Parathyroid adenoma (tissue), 2 donors: ENCODE data around the gene FAM181A.

Source experiments
- H2AFZ ChIP-seq: fragments of 300-600 bp; sonication (generic); one replicate; pipeline ENCODE4 v1.7.0; 2017; ENCODE audit warnings: antibody characterized with exemption, mild to moderate bottlenecking
- H3K27ac ChIP-seq: fragments of 300-600 bp; sonication (generic); one replicate; pipeline ENCODE4 v1.7.0; 2017
- H3K27me3 ChIP-seq: fragments of 300-600 bp; sonication (generic); one replicate; pipeline ENCODE4 v1.7.0; 2017; ENCODE audit warnings: low read length; ENCODE audit not compliant: control insufficient read depth, insufficient read depth
- H3K36me3 ChIP-seq: fragments of 300-600 bp; sonication (generic); one replicate; pipeline ENCODE4 v1.7.0; 2017; ENCODE audit warnings: low read length; ENCODE audit not compliant: control insufficient read depth, insufficient read depth
- H3K4me1 ChIP-seq: fragments of 300-600 bp; sonication (generic); one replicate; pipeline ENCODE4 v1.7.0; 2017; ENCODE audit warnings: control low read depth
- H3K4me2 ChIP-seq: fragments of 300-600 bp; sonication (generic); one replicate; pipeline ENCODE4 v1.7.0; 2017; ENCODE audit warnings: low read length
- H3K4me3 ChIP-seq: fragments of 300-600 bp; sonication (generic); one replicate; pipeline ENCODE4 v1.7.0; 2017; ENCODE audit warnings: low read depth, low read length
- H3K79me2 ChIP-seq: fragments of 300-600 bp; sonication (generic); one replicate; pipeline ENCODE4 v1.7.0; 2017; ENCODE audit warnings: control low read depth
- H3K9ac ChIP-seq: fragments of 300-600 bp; sonication (generic); one replicate; pipeline ENCODE4 v1.7.0; 2017; ENCODE audit warnings: mild to moderate bottlenecking
- H3K9me3 ChIP-seq: fragments of 300-600 bp; sonication (generic); one replicate; pipeline ENCODE4 v1.7.0; 2017; ENCODE audit warnings: low read length; ENCODE audit not compliant: control insufficient read depth
- TF ChIP-seq, protein P1 (sequence below): fragments of 300-600 bp; sonication (generic); IDR thresholded peaks from one replicate; pipeline ENCODE4 v1.7.0; 2017; ENCODE audit warnings: antibody characterized with exemption, mild to moderate bottlenecking
- donor health status: primary hyperparathyroidism.

FAM181A gene

DNA sequence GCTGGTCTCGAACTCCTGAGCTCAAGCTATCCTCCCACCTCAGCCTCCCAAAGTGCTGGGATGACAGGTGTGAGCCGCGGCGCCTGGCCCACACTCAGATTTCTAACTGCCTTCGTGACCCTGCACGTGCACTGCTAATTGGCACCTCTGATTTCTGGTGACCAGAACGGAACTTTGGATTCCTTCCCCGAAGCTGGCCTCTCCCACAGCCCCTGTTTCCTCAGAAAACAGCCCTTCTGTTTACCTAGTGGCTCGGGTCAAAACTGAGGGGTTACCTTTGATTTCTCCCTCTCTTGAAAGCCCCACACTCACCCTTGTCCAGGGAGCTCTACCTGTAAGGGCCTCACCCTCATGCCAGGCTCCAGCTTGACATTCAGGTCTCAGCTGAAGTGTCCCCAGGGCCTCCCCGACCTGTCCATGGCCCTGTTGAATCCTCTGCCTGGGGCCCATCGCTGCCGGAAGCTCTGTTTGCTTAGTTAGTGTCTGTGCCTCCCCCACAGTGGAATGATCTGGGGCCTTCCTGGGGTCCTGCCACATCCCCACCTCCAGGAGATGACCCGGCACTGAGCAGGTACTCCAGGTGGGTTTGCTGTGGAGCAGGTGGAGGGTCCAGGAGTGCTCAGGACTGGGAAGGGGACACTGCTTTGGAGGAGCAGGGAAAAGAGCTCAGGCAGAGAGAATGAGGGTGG, 24.4 kb upstream of the FAM181A start:
- Histone ChIP-seq H3K4me2 (no peak overlapping the region), H3K4me3 (no peak overlapping the region), H3K9ac (no peak overlapping the region)

DNA sequence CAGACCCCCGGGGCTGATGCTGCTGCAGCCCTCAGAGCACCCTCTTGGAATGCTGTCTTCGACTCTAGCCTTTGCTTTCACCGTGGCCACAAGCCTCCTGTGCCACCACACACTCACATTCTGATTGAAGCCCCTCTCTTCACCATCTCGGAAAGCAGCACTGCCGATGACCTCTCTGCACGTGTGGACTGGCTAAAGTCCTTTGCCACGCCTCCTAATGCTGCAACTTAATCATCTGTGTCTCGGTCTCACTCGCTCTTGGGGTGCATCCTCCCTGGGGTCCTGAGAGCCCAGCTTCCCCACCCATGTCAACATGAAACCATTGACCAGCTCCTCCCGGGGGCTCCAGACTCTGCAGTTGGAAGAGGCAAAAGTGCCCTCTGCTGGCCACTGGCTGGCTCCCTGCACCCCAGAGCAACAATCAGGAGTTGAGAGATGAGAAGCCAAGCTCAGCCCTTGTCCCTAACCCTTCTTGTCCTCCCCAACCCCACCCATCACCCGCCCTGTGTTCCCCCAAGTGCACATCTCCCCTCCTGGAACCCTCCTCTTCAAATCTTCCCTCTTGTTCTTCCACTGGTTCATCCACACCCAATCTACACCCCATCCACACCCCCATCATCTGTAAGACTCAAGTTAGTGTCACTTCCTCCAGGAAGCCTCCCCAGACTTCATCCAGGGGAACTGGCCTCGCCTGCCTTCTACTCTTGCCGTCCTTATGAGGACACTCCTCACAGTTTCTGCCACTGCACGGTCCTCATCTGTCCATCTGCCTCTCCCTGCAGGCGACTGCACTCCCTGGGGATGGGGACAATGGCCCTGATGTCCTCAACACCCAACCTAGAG, 23.6 kb upstream of the FAM181A start:
- Histone ChIP-seq H3K9ac (no peak overlapping the region), H3K4me2 (no peak overlapping the region), H3K27ac (no peak overlapping the region), H2AFZ (no peak overlapping the region), H3K4me3 (no peak overlapping the region), H3K9me3 (no peaks in the 10 kb centered on the region), H3K4me1 (no peaks in the 10 kb centered on the region), H3K79me2 (no peaks in the 10 kb centered on the region), H3K36me3 (no peaks in the 10 kb centered on the region), H3K27me3 (no peaks in the 10 kb centered on the region)
- TF ChIP-seq, protein P1, sequence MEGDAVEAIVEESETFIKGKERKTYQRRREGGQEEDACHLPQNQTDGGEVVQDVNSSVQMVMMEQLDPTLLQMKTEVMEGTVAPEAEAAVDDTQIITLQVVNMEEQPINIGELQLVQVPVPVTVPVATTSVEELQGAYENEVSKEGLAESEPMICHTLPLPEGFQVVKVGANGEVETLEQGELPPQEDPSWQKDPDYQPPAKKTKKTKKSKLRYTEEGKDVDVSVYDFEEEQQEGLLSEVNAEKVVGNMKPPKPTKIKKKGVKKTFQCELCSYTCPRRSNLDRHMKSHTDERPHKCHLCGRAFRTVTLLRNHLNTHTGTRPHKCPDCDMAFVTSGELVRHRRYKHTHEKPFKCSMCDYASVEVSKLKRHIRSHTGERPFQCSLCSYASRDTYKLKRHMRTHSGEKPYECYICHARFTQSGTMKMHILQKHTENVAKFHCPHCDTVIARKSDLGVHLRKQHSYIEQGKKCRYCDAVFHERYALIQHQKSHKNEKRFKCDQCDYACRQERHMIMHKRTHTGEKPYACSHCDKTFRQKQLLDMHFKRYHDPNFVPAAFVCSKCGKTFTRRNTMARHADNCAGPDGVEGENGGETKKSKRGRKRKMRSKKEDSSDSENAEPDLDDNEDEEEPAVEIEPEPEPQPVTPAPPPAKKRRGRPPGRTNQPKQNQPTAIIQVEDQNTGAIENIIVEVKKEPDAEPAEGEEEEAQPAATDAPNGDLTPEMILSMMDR, result no peak

More for the DNA sequence above, 24.4 kb upstream of the FAM181A start:
- no peaks in the 10 kb centered on the region for H3K79me2 ChIP-seq
- no peaks in the 10 kb centered on the region for H3K9me3 ChIP-seq
- no peak overlapping the region for H3K27ac ChIP-seq
- no peaks in the 10 kb centered on the region for H3K36me3 ChIP-seq
- no peak overlapping the region for H2AFZ ChIP-seq
- H3K4me1 ChIP-seq, result no peaks in the 10 kb centered on the region
- no peaks in the 10 kb centered on the region for H3K27me3 ChIP-seq
- TF ChIP-seq, protein P1, result no peak

DNA sequence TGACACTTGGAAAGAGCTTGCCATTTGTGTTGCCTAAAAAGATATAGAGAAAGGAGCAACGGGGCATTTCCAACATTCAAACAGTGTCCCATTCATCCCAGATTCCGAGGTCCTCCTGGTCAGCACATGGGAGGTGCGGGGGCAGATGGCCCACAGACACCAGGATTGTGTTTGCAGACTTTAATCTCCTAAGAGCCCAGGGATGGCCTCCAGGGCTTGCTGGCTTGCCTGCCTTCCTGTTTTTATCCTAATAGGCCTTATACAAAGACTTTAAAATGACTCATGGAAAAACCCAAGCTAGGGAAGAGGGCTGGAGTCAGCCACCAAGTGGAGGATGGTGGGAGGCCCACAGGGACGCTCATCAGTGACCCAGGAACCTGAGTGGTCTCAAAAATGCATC, 21.5 kb upstream of the FAM181A start:
- H3K4me1 ChIP-seq, result no peaks in the 10 kb centered on the region
- H3K27me3 ChIP-seq, result no peaks in the 10 kb centered on the region
- TF ChIP-seq, protein P1, result no peak
- no peak overlapping the region for H3K4me3 ChIP-seq
- no peak overlapping the region for H3K27ac ChIP-seq
- no peak overlapping the region for H3K9ac ChIP-seq
- H3K36me3 ChIP-seq, result no peaks in the 10 kb centered on the region
- H3K79me2 ChIP-seq, result no peaks in the 10 kb centered on the region
- no peak overlapping the region for H2AFZ ChIP-seq
- no peaks in the 10 kb centered on the region for H3K9me3 ChIP-seq
- H3K4me2 ChIP-seq, result no peak overlapping the region

DNA sequence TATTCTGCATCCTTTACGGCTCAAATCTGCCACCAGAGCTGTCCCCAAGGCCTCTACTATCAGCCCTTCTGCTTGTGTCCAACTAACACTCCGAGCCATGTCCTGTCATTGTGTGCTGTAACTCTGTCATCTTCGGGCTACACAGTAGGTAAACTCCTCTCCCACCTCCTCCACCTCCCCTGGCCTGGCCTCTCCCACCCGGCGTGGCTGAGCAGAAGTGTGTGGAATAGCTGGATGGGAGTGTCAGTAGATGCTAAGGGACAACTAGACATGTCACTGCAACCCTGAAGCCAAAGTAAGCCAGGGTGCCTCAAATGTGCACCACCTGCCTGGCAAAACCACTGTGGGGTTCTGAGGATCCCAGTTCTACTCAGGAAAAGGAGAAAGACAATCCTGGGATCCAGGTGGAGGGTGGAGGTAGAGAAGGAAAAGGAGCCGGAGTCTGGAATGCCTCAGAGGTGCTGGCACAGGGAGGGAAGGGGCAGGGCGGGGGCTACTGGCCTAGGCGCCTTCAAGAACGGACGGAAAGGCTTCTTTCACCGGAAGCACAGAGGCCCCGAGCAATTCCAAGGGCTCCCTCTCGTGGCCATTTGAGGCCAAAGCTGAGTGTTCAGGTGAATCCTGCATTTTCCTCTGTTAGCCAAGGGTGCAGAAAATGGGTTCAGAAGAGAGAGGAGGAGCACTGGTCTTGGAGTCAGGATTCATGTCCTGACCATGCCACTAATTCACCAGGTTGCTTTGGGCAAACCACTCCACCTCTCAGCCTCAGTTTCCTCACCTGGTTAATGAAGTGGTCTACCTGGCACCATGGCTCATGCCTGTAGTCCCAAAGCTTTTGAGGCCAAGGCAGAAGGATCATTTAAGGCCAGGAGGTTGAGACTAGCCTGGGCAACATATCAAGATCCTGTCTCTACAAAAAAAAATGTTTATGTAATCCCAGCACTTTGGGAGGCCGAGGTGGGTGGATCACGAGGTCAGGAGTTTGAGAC, 20.5 kb upstream of the FAM181A start:
- H3K27ac ChIP-seq, result no peak overlapping the region
- no peaks in the 10 kb centered on the region for H3K27me3 ChIP-seq
- H2AFZ ChIP-seq, result peak overlapping the region; percentile 68
- H3K4me2 ChIP-seq, result no peak overlapping the region
- H3K9me3 ChIP-seq, result no peaks in the 10 kb centered on the region
- H3K4me1 ChIP-seq, result no peaks in the 10 kb centered on the region
- TF ChIP-seq, protein P1, result peak; percentile 71
- no peaks in the 10 kb centered on the region for H3K36me3 ChIP-seq
- no peaks in the 10 kb centered on the region for H3K79me2 ChIP-seq
- no peak overlapping the region for H3K4me3 ChIP-seq
- H3K9ac ChIP-seq, result no peak overlapping the region
